NCI-H774 (cell line): ENCODE data around the gene AKR7A3.
"Not testable (repeated sequence)": the region's sequence is repeated elsewhere in the genome, so short reads cannot be mapped to it uniquely, and the experiment has no call there.

ENCODE experiments used
- DNase-seq: peaks from one replicate; lab custom pipeline; 2025; lab: John Stamatoyannopoulos, UW

Gene AKR7A3

GRCh38 chr1:19288324-19289241, at the start of gene AKR7A3:
Gene AKR7A3, minus strand, starts transcription at chr1:19288770. Its CDS starts 61 bp downstream, at chr1:19288709.
- DNase-seq = not testable (repeated sequence)

GRCh38 chr1:19338323-19338762, 49.8 kb upstream of the AKR7A3 start:
- DNase-seq = no peak

- DNase-seq = no peak
Observed at GRCh38 chr1:19337289-19337688, 48.7 kb upstream of the AKR7A3 start.

GRCh38 chr1:19336543-19336942, 48.0 kb upstream of the AKR7A3 start:
- no peak for DNase-seq

GRCh38 chr1:19333587-19334354, 45.2 kb upstream of the AKR7A3 start:
- DNase-seq = no peak

- DNase-seq = no peak
Observed at GRCh38 chr1:19332832-19333231, 44.3 kb upstream of the AKR7A3 start.

- DNase-seq = no peak
Observed at GRCh38 chr1:19331262-19331878, 42.8 kb upstream of the AKR7A3 start.

GRCh38 chr1:19330449-19331135, 42.0 kb upstream of the AKR7A3 start:
- no peak for DNase-seq

GRCh38 chr1:19329611-19330010, 41.0 kb upstream of the AKR7A3 start:
- DNase-seq = no peak

- no peak for DNase-seq
Observed at GRCh38 chr1:19329188-19329587, 40.6 kb upstream of the AKR7A3 start.

GRCh38 chr1:19328486-19328885, 39.9 kb upstream of the AKR7A3 start:
- DNase-seq = no peak

- DNase-seq = no peak
Observed at GRCh38 chr1:19327736-19328135, 39.2 kb upstream of the AKR7A3 start.

GRCh38 chr1:19327301-19327700, 38.7 kb upstream of the AKR7A3 start:
- DNase-seq = no peak

- DNase-seq = no peak
Observed at GRCh38 chr1:19326748-19327065, 38.1 kb upstream of the AKR7A3 start.

- DNase-seq = no peak
Observed at GRCh38 chr1:19325958-19326747, 37.6 kb upstream of the AKR7A3 start.

- no peak for DNase-seq
Observed at GRCh38 chr1:19325368-19325957, 36.9 kb upstream of the AKR7A3 start.

GRCh38 chr1:19324665-19324990, 36.1 kb upstream of the AKR7A3 start:
- DNase-seq = no peak

- DNase-seq = no peak
Observed at GRCh38 chr1:19323987-19324664, 35.6 kb upstream of the AKR7A3 start.

- no peak for DNase-seq
Observed at GRCh38 chr1:19322481-19322880, 33.9 kb upstream of the AKR7A3 start.

GRCh38 chr1:19321071-19321470, 32.5 kb upstream of the AKR7A3 start:
- no peak for DNase-seq
